ENCODE results near the gene IRAK2.
A peak's percentile ranks its signal among the peaks of the same experiment; 100 is the strongest.

IRAK2 gene

GRCh38 chr3:10177737-10178136, 13.0 kb downstream of the IRAK2 start:
- FAIRE-seq (no peak), DNase-seq (ENCODE audit: insufficient read length, low spot score) (no peak)

GRCh38 chr3:10178892-10179291, 14.2 kb downstream of the IRAK2 start:
- TF ChIP-seq PAX5 (IDR thresholded peaks at IDR 0.05; ENCODE audit: insufficient read depth, low read length, severe bottlenecking) (no peak), TAF1 (IDR thresholded peaks at IDR 0.05; ENCODE audit: low read depth, low read length) (no peak), POU2F2 (IDR thresholded peaks at IDR 0.05; ENCODE audit: low read depth, low read length) (no peak), SPI1 (IDR thresholded peaks at IDR 0.05; ENCODE audit: low read depth, low read length) (no peak), POLR2AphosphoS5 (IDR thresholded peaks at IDR 0.05; ENCODE audit: low read depth, low read length) (no peak), POLR2A (IDR thresholded peaks at IDR 0.05; ENCODE audit: low read depth, low read length) (no peak)
- DNase-seq (ENCODE audit: insufficient read length, low spot score) (no peak), FAIRE-seq (no peak)

More at GRCh38 chr3:10177737-10178136, 13.0 kb downstream of the IRAK2 start:
- TF ChIP-seq POLR2AphosphoS5 (IDR thresholded peaks at IDR 0.05; ENCODE audit: low read depth, low read length) (no peak), POLR2A (IDR thresholded peaks at IDR 0.05; ENCODE audit: low read depth, low read length) (no peak), POU2F2 (IDR thresholded peaks at IDR 0.05; ENCODE audit: low read depth, low read length) (no peak), SPI1 (IDR thresholded peaks at IDR 0.05; ENCODE audit: low read depth, low read length) (no peak), TAF1 (IDR thresholded peaks at IDR 0.05; ENCODE audit: low read depth, low read length) (no peak), PAX5 (IDR thresholded peaks at IDR 0.05; ENCODE audit: insufficient read depth, low read length, severe bottlenecking) (no peak)

GRCh38 chr3:10180289-10180688, 15.6 kb downstream of the IRAK2 start:
- DNase-seq (ENCODE audit: insufficient read length, low spot score) (no peak), FAIRE-seq (no peak)
- no peak for TF ChIP-seq POLR2A (IDR thresholded peaks at IDR 0.05; ENCODE audit: low read depth, low read length)

- FAIRE-seq (no peak), DNase-seq (ENCODE audit: insufficient read length, low spot score) (no peak)
- no peak for TF ChIP-seq POU2F2 (IDR thresholded peaks at IDR 0.05; ENCODE audit: low read depth, low read length)
- TF ChIP-seq TAF1 (IDR thresholded peaks at IDR 0.05; ENCODE audit: low read depth, low read length): no peak
- no peak for TF ChIP-seq POLR2A (IDR thresholded peaks at IDR 0.05; ENCODE audit: low read depth, low read length)
- TF ChIP-seq POLR2AphosphoS5 (IDR thresholded peaks at IDR 0.05; ENCODE audit: low read depth, low read length): no peak
- no peak for TF ChIP-seq PAX5 (IDR thresholded peaks at IDR 0.05; ENCODE audit: insufficient read depth, low read length, severe bottlenecking)
- no peak for TF ChIP-seq SPI1 (IDR thresholded peaks at IDR 0.05; ENCODE audit: low read depth, low read length)
Observed at GRCh38 chr3:10180738-10181295, 16.1 kb downstream of the IRAK2 start.

- TF ChIP-seq PAX5 (IDR thresholded peaks at IDR 0.05; ENCODE audit: insufficient read depth, low read length, severe bottlenecking): no peak
- TF ChIP-seq TAF1 (IDR thresholded peaks at IDR 0.05; ENCODE audit: low read depth, low read length): no peak
- TF ChIP-seq POLR2A (IDR thresholded peaks at IDR 0.05; ENCODE audit: low read depth, low read length): no peak
- no peak for TF ChIP-seq SPI1 (IDR thresholded peaks at IDR 0.05; ENCODE audit: low read depth, low read length)
- DNase-seq (ENCODE audit: insufficient read length, low spot score) (no peak), FAIRE-seq (no peak)
Observed at GRCh38 chr3:10182950-10183349, 18.2 kb downstream of the IRAK2 start.

GRCh38 chr3:10184250-10184649, 19.5 kb downstream of the IRAK2 start:
- no peak for DNase-seq (ENCODE audit: insufficient read length, low spot score)
- FAIRE-seq: no peak
- TF ChIP-seq PAX5 (IDR thresholded peaks at IDR 0.05; ENCODE audit: insufficient read depth, low read length, severe bottlenecking) (no peak), POLR2AphosphoS5 (IDR thresholded peaks at IDR 0.05; ENCODE audit: low read depth, low read length) (no peak), TAF1 (IDR thresholded peaks at IDR 0.05; ENCODE audit: low read depth, low read length) (no peak)

- TF ChIP-seq POU2F2 (IDR thresholded peaks at IDR 0.05; ENCODE audit: low read depth, low read length): no peak
- no peak for TF ChIP-seq PAX5 (IDR thresholded peaks at IDR 0.05; ENCODE audit: insufficient read depth, low read length, severe bottlenecking)
- no peak for TF ChIP-seq TAF1 (IDR thresholded peaks at IDR 0.05; ENCODE audit: low read depth, low read length)
- no peak for TF ChIP-seq POLR2A (IDR thresholded peaks at IDR 0.05; ENCODE audit: low read depth, low read length)
- TF ChIP-seq SPI1 (IDR thresholded peaks at IDR 0.05; ENCODE audit: low read depth, low read length): no peak
- TF ChIP-seq POLR2AphosphoS5 (IDR thresholded peaks at IDR 0.05; ENCODE audit: low read depth, low read length): no peak
- no peak for FAIRE-seq
- no peak for DNase-seq (ENCODE audit: insufficient read length, low spot score)
Observed at GRCh38 chr3:10185804-10186762, 21.4 kb downstream of the IRAK2 start.

GRCh38 chr3:10187290-10187876, 22.7 kb downstream of the IRAK2 start:
- TF ChIP-seq TAF1 (IDR thresholded peaks at IDR 0.05; ENCODE audit: low read depth, low read length) (no peak), SPI1 (IDR thresholded peaks at IDR 0.05; ENCODE audit: low read depth, low read length) (peak; percentile 43; the same call in 1 of the 2 replicates)
- DNase-seq (ENCODE audit: insufficient read length, low spot score): no peak
- no peak for FAIRE-seq

- DNase-seq (ENCODE audit: insufficient read length, low spot score): no peak
- no peak for FAIRE-seq
- TF ChIP-seq SPI1 (IDR thresholded peaks at IDR 0.05; ENCODE audit: low read depth, low read length): no peak
- no peak for TF ChIP-seq POU2F2 (IDR thresholded peaks at IDR 0.05; ENCODE audit: low read depth, low read length)
- no peak for TF ChIP-seq POLR2AphosphoS5 (IDR thresholded peaks at IDR 0.05; ENCODE audit: low read depth, low read length)
- no peak for TF ChIP-seq POLR2A (IDR thresholded peaks at IDR 0.05; ENCODE audit: low read depth, low read length)
- no peak for TF ChIP-seq PAX5 (IDR thresholded peaks at IDR 0.05; ENCODE audit: insufficient read depth, low read length, severe bottlenecking)
- no peak for TF ChIP-seq TAF1 (IDR thresholded peaks at IDR 0.05; ENCODE audit: low read depth, low read length)
Observed at GRCh38 chr3:10187944-10188343, 23.2 kb downstream of the IRAK2 start.

All from GM12891 (cell line).